ENCODE measurements around the gene DGKG.

The DGKG gene

DNA sequence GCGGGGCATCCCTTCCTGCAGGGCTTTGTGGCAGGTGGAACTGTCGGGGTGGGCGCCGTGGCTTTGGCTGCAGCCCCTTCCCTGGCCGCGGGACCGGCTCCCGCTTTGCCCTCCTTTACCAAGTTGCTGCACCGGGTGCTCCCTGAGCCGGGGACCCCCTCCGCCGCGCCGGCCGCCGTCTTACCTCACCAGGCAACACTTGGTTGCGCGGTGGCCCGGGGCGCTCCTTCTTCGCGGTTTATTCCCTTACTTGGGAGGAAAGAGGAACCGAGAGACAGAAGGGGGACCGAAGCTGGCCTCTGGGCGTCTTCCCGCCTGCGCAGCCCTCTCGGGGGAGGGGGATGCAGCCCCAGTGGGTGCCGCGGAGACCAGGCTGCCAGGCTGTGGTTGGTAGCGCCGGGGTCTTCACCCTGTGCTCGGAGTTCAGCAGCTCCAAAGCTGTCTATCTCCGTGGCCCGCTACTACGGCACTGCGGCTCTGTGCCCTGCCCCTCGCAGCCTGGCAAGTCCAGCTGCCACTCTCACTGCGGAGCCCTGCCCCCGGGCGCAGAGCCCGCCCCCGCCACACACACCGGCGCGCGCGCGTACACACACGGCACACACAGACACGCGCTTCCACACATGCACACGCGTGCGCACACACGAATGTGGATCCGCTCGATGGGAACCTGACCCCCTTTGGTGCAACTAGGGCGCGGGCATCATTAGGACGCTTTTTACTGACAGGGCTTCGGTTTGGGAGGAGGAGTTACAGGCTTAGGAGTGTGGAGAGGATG, at the start of gene DGKG:
DGKG (minus strand) TSS at position 473 of the 775 bp plus-strand sequence. CDS start 41,775 bp downstream, outside the sequence.
- peak; percentile 71 to 81 (median 74) for DNase-seq

DNA sequence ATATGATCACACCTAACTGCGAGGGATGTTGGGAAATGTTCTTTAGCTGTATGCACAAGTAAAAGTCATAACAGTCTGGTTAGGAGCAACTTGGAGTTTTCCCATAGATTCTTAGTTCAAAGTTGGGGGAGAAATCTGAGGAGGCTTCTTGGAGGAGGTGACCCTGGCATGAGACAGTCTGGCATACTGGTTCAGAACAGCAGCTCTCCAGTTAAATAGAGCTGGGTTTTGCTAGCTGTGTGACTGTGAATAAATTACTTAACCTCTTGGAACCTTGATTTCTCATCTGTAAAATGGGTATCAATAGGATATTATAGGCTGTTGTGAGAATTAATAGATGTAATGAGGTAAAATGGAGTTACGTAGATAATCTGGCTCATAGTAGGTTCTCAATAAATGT, 49.1 kb upstream of the DGKG start:
- DNase-seq = no peak

GRCh38 chr3:186406669-186407635, 44.9 kb upstream of the DGKG start:
- DNase-seq = no peak

DNA sequence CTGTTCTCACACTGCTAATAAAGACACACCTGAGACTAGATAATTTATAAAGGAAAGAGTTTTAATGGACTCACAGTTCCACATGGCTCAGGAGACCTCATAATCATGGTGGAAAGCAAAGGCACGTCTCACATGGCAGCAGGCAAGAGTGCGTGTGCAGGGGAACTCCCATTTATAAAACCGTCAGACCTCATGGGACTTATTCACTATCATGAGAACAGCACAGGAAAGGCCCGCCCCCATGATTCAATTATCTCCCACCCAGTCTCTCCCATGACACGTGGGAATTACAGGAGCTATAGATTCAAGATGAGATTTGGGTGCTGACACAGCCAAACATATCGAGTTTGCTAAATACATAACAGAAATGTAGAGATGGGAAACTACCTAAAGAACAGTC, 39.5 kb upstream of the DGKG start:
- peak; percentile 66 to 82 (median 75) for DNase-seq

DNA sequence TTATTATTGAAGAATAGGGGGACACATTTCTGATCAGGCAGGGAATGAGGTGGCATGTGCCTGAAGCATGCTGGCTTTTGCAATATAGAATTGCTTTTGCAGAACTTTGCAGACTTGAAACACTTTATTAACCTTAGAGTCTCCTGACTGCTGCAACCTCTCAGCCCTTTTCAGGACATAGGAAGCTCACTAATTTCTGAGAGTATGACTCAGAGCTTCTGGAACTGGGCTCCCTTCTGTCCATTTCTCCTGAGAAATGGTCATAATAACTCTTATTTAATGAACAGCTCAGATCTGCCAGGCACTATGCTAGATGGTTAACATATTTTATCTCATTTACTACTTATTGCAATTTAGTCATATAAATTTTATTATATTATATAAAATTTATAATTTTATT, 38.6 kb upstream of the DGKG start:
- DNase-seq = peak; percentile 27 to 45 (median 42)

GRCh38 chr3:186400026-186400425, 38.0 kb upstream of the DGKG start:
- no peak for DNase-seq

DNA sequence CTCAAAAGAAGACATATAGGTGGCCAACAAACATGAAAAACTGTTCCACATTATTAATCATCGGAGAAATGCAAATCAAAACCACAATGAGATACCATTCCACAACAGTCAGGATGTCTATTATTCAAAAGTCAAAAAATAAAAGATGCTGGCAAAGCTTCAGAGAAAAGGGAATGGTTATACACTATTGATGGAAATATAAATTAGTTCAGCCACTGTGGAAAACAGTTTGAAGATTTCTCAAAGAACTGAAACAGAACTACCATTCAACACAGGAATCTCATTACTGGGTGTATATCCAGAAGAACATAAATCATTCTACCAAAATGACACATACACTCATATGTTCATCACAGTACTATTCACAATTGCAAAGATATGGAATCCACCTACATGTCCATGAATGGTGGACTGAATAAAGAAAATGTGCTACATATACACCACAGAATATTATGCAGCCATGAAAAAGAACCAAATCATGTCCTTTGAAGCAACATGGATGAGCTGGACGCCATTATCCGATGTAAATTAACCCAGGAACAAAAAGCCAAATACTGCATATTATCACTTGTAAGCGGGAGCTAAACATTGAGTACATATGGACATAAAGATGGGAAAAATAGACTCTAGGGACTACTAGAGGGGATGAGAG, 32.7 kb upstream of the DGKG start:
- no peak for DNase-seq

- DNase-seq = no peak
Measured at GRCh38 chr3:186386883-186387560, 25.0 kb upstream of the DGKG start.

GRCh38 chr3:186385856-186386602, 24.0 kb upstream of the DGKG start:
- DNase-seq = no peak

- no peak for DNase-seq
Measured at GRCh38 chr3:186383026-186383993, 21.3 kb upstream of the DGKG start.

DNA sequence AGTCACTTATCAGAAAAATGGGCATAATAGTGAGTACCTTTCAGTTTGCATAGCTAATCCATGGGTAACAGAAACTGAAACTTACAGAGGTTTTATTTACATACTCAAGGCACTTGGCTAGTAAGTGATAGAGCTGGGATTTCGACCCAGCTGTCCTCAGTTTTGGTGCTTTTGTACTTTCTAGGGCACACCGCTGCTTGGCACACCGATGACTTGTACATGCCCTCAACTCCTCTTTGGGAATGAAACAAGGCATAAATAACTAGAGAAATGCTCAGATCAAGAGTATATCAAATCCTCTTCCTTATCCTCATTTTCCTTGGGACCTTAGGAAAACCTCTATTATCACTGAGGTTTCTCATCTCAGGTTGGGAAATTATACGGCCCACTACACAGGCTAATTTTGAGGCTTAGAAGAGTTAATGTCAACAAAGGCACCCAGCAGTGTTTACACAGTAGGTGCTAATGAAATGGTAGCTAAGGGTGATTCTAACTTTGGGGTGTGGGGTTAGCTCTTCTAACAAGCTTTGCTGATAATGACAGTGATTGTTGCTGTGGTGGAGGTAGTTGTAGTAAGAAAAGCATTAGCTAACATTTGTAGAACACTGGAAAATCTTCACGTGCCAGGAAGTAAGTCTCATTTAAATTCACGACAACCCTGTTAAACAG, 20.3 kb upstream of the DGKG start:
- no peak for DNase-seq

DNA sequence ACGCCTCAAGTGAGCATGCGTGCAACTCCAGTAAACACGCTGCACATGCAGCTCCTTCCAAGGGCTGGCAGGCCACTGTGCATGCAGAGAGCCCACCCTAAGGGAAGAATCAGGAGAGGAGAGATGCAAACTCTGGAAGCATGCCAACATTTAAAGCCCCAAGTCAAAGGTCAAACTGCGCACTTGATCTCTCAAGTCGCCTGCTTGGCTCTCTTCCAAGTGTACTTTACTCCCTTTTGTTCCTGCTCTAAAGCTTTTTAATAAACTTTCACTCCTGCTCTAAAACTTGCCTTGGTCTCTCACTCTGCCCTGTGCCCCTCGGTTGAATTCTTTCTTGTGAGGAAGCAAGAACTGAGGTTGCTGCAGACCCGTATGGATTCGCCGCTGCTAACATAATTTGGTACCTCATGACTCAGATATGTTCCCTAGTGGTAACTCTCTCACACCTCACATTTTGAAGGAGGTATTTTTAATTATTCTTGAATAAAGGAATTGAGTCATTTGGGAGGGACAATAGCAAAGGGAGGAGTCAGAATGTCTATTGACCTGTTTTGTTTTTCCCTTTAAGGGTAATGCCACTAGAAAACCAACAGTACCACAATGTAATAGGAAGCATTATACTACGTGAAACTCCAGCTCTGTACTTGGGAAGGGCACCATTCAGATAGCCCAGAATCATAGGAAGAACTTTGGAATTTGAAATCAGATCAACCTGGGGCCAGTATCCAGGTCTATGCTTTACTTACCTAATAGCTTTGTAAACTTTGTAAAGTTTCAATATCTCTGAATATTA, 19.6 kb upstream of the DGKG start:
- DNase-seq = no peak

DNA sequence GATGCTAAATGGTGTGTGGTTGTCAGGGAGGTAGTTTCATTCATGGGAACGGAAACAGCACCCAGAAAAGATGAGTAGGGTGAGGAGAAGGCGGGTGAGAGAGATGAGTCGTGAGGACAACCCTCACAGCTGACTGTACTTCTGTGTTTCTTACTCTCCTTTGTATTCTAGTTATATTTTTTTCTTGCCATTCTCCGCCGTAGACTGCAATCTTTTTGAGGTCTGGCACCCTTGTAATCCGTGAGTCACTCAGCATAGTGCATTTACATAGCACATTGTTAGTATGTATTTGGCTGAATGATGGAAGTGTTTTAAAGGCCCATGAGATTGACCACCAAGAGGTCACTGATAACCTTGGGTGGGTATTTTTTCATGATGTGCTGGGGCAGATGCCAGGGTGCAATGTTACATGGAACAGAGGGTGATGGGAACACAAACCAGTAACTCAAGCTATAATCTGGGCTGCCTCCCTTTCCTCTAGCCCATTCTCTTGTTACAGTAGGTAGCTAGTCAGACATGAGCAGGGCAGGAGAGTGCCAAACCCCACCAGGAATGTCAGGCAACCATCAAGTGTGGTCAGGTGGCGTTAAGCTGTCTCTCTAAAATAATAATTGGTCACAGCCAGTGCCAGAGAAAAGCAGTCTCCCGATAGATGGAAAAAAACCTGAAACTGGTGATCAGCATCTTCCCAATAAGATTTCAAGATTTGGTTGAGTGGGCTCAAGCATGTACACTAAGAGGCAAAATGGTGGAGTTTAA, 18.8 kb upstream of the DGKG start:
- peak in 1 of 3 donors; percentile 37 for DNase-seq

- DNase-seq = peak in 1 of 3 donors; percentile 37
Measured at GRCh38 chr3:186375443-186375842, 13.4 kb upstream of the DGKG start.

GRCh38 chr3:186374376-186374775, 12.3 kb upstream of the DGKG start:
- DNase-seq = peak; percentile 56 to 73 (median 67)

DNA sequence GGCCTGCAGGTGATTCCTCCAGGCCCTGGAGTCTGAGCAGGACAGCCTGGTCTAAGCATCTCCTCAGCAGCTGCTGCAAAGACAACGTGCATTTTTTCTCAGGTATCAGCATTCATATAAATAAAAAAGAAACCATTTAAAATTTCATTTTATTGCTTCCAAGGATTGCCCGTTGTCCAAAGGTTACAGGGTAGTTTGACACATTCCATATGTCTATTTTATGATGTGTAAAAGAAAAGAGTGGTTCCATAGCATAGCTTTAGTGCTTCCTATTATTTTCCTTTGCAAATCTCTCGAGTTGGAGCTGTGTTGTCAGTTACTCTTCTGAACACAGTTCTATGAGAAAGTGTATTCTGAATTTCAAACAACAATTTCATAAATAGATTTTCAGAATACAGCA, 7.2 kb upstream of the DGKG start:
- DNase-seq = no peak

- no peak for DNase-seq
Measured at GRCh38 chr3:186368717-186369116, 6.7 kb upstream of the DGKG start.

GRCh38 chr3:186368176-186368575, 6.1 kb upstream of the DGKG start:
- DNase-seq = peak; percentile 59 to 67 (median 63)
